ENCODE results near the gene MTURN. TPM values are rescaled to one million over a fixed set of nuclear protein-coding genes. Genes with fewer than 3 reads are reported as not detected.

MTURN gene
- total and polyA plus RNA-seq, 9 of the 15 experiments (the other 6 are each of a cell fraction or from before 2014, with no cell fraction given), result 0.94 to 14.8 (median 6.4) TPM

GRCh38 chr7:30136743-30137485 lies 2.1 kb downstream of the MTURN start:
- Histone ChIP-seq H4K20me1 (replicated peaks; ENCODE audit: control insufficient read depth, insufficient read depth, low read length) (no peaks in the 10 kb centered on the region), H3K79me2 (ENCODE audit: control insufficient read depth, insufficient read depth, low read length) (peaks cover 7% of the 10 kb centered on the region; the same call in 2 of the 3 replicates), H3K9me1 (ENCODE audit: control insufficient read depth, insufficient read depth, low read length) (no peaks in the 10 kb centered on the region), H3K27ac (ENCODE audit: extremely low read depth, low read depth, low read length) (no peak overlapping the region), H3K9me3 (replicated peaks; ENCODE audit: control insufficient read depth, insufficient read depth, low read depth, low read length) (no peaks in the 10 kb centered on the region), H3K4me2 (ENCODE audit: insufficient read depth, low read length) (no peak overlapping the region), H3K27me3 (ENCODE audit: control insufficient read depth in 2 of 2, insufficient read depth in 2 of 2, low read length in 2 of 2) (no peaks in the 10 kb centered on the region), H3K9ac (ENCODE audit: insufficient read depth in 1 of 2, low read depth in 2 of 2, low read length in 2 of 2) (no peak overlapping the region), H3K4me1 (replicated peaks in 1 of 2; ENCODE audit: control insufficient read depth in 2 of 2, insufficient read depth in 2 of 2, low read length in 2 of 2) (peaks cover 7 to 16% of the 10 kb centered on the region in 2 experiments; a peak in 4 of 5 replicates), H3K4me3 (no peak overlapping the region), H2AFZ (ENCODE audit: low read depth, low read length) (no peak overlapping the region), H3K36me3 (ENCODE audit: control insufficient read depth, insufficient read depth, low read length) (no peaks in the 10 kb centered on the region)
- WGBS (ENCODE audit: insufficient coverage, low coverage, missing lambda C conversion rate), result 72% methylated on average over 7 of the region's 7 CpGs
- TSS peak; percentile 54 for BruUV-seq (replicated peaks)
- POLR2A ChIA-PET, result interaction anchor here (1.1 to 1.5 kb wide), 2 partner anchors 9 to 10 kb away, joined by 3 to 6 read pairs; no protein-coding TSS in a partner anchor
- in situ Hi-C loops (cut with MboI), result no loop called here
- intact Hi-C loops (cut with micrococcal nuclease), result loop anchor here (5.0 kb wide), 1 partner anchor 110 kb away; the partner anchor contains the start of genes FKBP14 and PLEKHA8
- ATAC-seq (no peak), DNase-seq (ENCODE audit: extremely low read depth in 1 of 4, low spot score in 3 of 4) (no peak), FAIRE-seq (no peak)
- CTCF ChIA-PET (ENCODE audit: low intra/inter-chr PET ratio), result no interaction called here
- TF ChIP-seq RCOR1 (IDR thresholded peaks at IDR 0.05; ENCODE audit: borderline replicate concordance in 1 of 2, low read depth in 2 of 2, low read length in 2 of 2) (peak in 1 of 2 experiments; percentile 50; a peak in 1 of 4 replicates), PCBP1 (IDR thresholded peaks at IDR 0.05; ENCODE audit: low read depth, low read length, poor library complexity, severe bottlenecking) (no peak), ZNF764 (CRISPR knock-in tag; IDR thresholded peaks at IDR 0.05; ENCODE audit: low read depth) (no peak), CC2D1A (IDR thresholded peaks at IDR 0.05) (no peak), NELFE (IDR thresholded peaks at IDR 0.05; ENCODE audit: insufficient read depth, insufficient read length) (no peak), RBM25 (IDR thresholded peaks at IDR 0.05; ENCODE audit: low read depth, low read length, severe bottlenecking) (peak; percentile 90), ZNF717 (CRISPR knock-in tag; IDR thresholded peaks at IDR 0.05) (no peak), AFF1 (IDR thresholded peaks at IDR 0.05; ENCODE audit: low read depth in 1 of 2, partially characterized antibody in 2 of 2) (no peak), ATF7 (IDR thresholded peaks at IDR 0.05) (no peak)
